Endothelial cell of umbilical vein (primary cell): ENCODE data around the gene SLC35G3.

ENCODE experiments used
- CTCF ChIP-seq, 2 donors: IDR thresholded peaks; 1 replicate in 1 of 2; 2 replicates in 1 of 2; pipeline ENCODE4 v1.5.1; 2011; ENCODE audit warnings: low read length in 2 of 2, mild to moderate bottlenecking in 2 of 2, moderate library complexity in 2 of 2, control low read depth in 1 of 2, inconsistent platforms in 1 of 2, low read depth in 1 of 2; ENCODE audit not compliant: insufficient read depth in 1 of 2; ENCODE audit errors: extremely low read depth in 1 of 2
- MAX ChIP-seq: IDR thresholded peaks from 2 replicates; pipeline ENCODE4 v1.6.1; 2011; ENCODE audit not compliant: insufficient read depth, insufficient read length
- MYC ChIP-seq: IDR thresholded peaks from one replicate; pipeline ENCODE4 v1.6.1; 2011; ENCODE audit warnings: mild to moderate bottlenecking, low read depth, low read length
- POLR2A ChIP-seq: IDR thresholded peaks from 2 replicates; pipeline ENCODE4 v1.6.1; 2012; ENCODE audit warnings: low read depth, mild to moderate bottlenecking, control low read depth, low read length
- POLR2AphosphoS5 ChIP-seq: IDR thresholded peaks from 2 replicates; pipeline ENCODE4 v1.6.1; 2012; ENCODE audit warnings: low read depth, mild to moderate bottlenecking, control low read depth, low read length, moderate library complexity; ENCODE audit not compliant: insufficient read depth

DNA sequence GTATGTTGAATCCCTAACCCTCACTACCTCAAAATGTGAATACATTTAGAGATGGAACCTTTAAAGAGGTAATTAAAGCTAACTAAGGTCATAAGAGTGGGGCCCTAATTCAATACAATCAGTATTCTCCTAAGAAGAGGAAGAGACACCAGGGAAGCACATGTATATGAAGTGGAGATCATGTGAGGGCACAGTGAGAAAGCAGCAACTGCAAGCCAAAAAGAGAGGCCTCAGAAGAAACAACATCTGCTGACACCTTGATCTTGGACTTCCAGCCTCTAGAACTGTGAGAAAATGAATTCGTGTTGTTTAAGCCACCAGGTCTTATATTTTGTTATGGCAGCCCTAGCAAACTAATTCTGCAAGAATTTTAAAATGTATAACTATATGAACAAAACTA is 35.4 kb upstream of the SLC35G3 start:
- TF ChIP-seq POLR2A (no peak), CTCF (IDR thresholded peaks at IDR 0.05; ENCODE audit: extremely low read depth in 1 of 2, insufficient read depth in 1 of 2, low read depth in 1 of 2, low read length in 2 of 2) (no peak), POLR2AphosphoS5 (no peak), MAX (no peak), MYC (no peak)
